ENCODE data around the gene NEURL1.
"Not testable (repeated sequence)": the region's sequence is repeated elsewhere in the genome, so short reads cannot be mapped to it uniquely, and the experiment has no call there.

The NEURL1 gene

GRCh38 chr10:103514244-103514643 lies 20.7 kb downstream of the NEURL1 start:
- DNase-seq = no peak

- no peak for DNase-seq
These were observed 24.0 kb downstream of the NEURL1 start for GRCh38 chr10:103517234-103518085.

GRCh38 chr10:103519798-103520197 lies 26.3 kb downstream of the NEURL1 start:
- no peak for DNase-seq

- DNase-seq = not testable (repeated sequence)
These were observed 28.5 kb downstream of the NEURL1 start for GRCh38 chr10:103522006-103522405.

- DNase-seq = no peak
These were observed 30.2 kb downstream of the NEURL1 start for GRCh38 chr10:103523683-103524082.

- no peak for DNase-seq
These were observed 32.4 kb downstream of the NEURL1 start for GRCh38 chr10:103525901-103526300.

GRCh38 chr10:103527476-103527875 lies 34.0 kb downstream of the NEURL1 start:
- not testable (repeated sequence) for DNase-seq

- DNase-seq = no peak
These were observed 35.0 kb downstream of the NEURL1 start for GRCh38 chr10:103528549-103528948.

GRCh38 chr10:103529539-103529938 lies 36.0 kb downstream of the NEURL1 start:
- no peak for DNase-seq

- DNase-seq = no peak
These were observed 40.3 kb downstream of the NEURL1 start for GRCh38 chr10:103533827-103534226.

- no peak for DNase-seq
These were observed 41.4 kb downstream of the NEURL1 start for GRCh38 chr10:103534621-103535498.

- no peak for DNase-seq
These were observed 42.1 kb downstream of the NEURL1 start for GRCh38 chr10:103535595-103535994.

GRCh38 chr10:103539751-103540150 lies 46.2 kb downstream of the NEURL1 start:
- DNase-seq = no peak

- no peak for DNase-seq
These were observed 47.2 kb downstream of the NEURL1 start for GRCh38 chr10:103540722-103541121.

- no peak for DNase-seq
These were observed 48.1 kb downstream of the NEURL1 start for GRCh38 chr10:103541616-103542015.

GRCh38 chr10:103542764-103543616 lies 49.5 kb downstream of the NEURL1 start:
- DNase-seq = no peak

- DNase-seq = no peak
These were observed 50.4 kb downstream of the NEURL1 start for GRCh38 chr10:103543617-103544525.

- no peak for DNase-seq
These were observed 51.3 kb downstream of the NEURL1 start for GRCh38 chr10:103544657-103545310.

- no peak for DNase-seq
These were observed 51.9 kb downstream of the NEURL1 start for GRCh38 chr10:103545366-103545765.

- no peak for DNase-seq
These were observed 52.3 kb downstream of the NEURL1 start for GRCh38 chr10:103545771-103546281.

All from right kidney (tissue), 1 donor.